Measurements from ENCODE around the gene CRTC1.

GRCh38 chr19:18798384-18799352 is 115.2 kb downstream of the CRTC1 start:
- TF ChIP-seq, protein P1, sequence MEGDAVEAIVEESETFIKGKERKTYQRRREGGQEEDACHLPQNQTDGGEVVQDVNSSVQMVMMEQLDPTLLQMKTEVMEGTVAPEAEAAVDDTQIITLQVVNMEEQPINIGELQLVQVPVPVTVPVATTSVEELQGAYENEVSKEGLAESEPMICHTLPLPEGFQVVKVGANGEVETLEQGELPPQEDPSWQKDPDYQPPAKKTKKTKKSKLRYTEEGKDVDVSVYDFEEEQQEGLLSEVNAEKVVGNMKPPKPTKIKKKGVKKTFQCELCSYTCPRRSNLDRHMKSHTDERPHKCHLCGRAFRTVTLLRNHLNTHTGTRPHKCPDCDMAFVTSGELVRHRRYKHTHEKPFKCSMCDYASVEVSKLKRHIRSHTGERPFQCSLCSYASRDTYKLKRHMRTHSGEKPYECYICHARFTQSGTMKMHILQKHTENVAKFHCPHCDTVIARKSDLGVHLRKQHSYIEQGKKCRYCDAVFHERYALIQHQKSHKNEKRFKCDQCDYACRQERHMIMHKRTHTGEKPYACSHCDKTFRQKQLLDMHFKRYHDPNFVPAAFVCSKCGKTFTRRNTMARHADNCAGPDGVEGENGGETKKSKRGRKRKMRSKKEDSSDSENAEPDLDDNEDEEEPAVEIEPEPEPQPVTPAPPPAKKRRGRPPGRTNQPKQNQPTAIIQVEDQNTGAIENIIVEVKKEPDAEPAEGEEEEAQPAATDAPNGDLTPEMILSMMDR (IDR thresholded peaks at IDR 0.05): no peak
- no peak for TF ChIP-seq POLR2AphosphoS5 (IDR thresholded peaks at IDR 0.05)
- TF ChIP-seq POLR2A (IDR thresholded peaks at IDR 0.05): no peak
- TF ChIP-seq EP300 (IDR thresholded peaks at IDR 0.05): no peak

Data from gastroesophageal sphincter (tissue), 3 donors.